K562 (cell line): Measurements from ENCODE around the gene SGPL1. TPM values are rescaled to one million over a fixed set of nuclear protein-coding genes. Genes with fewer than 3 reads are reported as not detected.

Experiments used
- ATAC-seq: fragments of 200-7000 bp; cut with Tn5 transposase; 3 replicates; pipeline ENCODE4 v1.9.1; 2020; ENCODE audit warnings: moderate library complexity
- BruUV-seq: library from RNA; stranded (reverse); fragments of 400-500 nt; replicated peaks from 2 replicates; lab custom pipeline; 2021; lab: Mats Ljungman, UMichigan
- CTCF ChIA-PET: fragments of 300-600 bp; formaldehyde crosslinking; extraction: SDS; loops from one replicate; lab custom pipeline; 2021; ENCODE audit warnings: low intra/inter-chr PET ratio; lab: Yijun Ruan, JAX
- POLR2A ChIA-PET: fragments of 300-600, 350-650 bp; sonication (Branson Sonifier 250); formaldehyde crosslinking; extraction: SDS; loops from one replicate; lab custom pipeline; 2021; ENCODE audit warnings: antibody characterized with exemption, inconsistent platforms; lab: Yijun Ruan, JAX
- DNase-seq, 4 experiments: peaks; one replicate each; pipeline versions ENCODE4 v3.0.0 to v3.0.0-alpha.2; 2011 to 2018; ENCODE audit warnings: low spot score in 3 of 4, mixed read lengths in 3 of 4; ENCODE audit errors: extremely low read depth in 1 of 4
- FAIRE-seq: peaks from 2 replicates; lab custom pipeline; 2011; peaks lifted over from hg19 to GRCh38; lab: Jason Lieb, UNC
- H2AFZ ChIP-seq: 2 replicates; pipeline ENCODE4 v1.6.0; 2011; ENCODE audit warnings: low read depth, low read length, control low read depth, inconsistent platforms
- H3K27ac ChIP-seq: fragments of 200-600 bp; 3 replicates; pipeline ENCODE4 v1.8.0; 2011; ENCODE audit warnings: low read depth, mild to moderate bottlenecking, control low read depth, inconsistent platforms, low read length, moderate library complexity, mixed read lengths; ENCODE audit errors: extremely low read depth
- H3K27me3 ChIP-seq, 2 experiments: fragments of 300-600 bp in 1 of 2; 2 replicates in 1 of 2; 3 replicates in 1 of 2; pipeline versions ENCODE4 v1.6.0 to v1.8.0; 2011; ENCODE audit warnings: inconsistent platforms in 2 of 2, low read length in 2 of 2, mild to moderate bottlenecking in 1 of 2, mixed read lengths in 1 of 2, moderate library complexity in 1 of 2; ENCODE audit not compliant: control insufficient read depth in 2 of 2, insufficient read depth in 2 of 2
- H3K36me3 ChIP-seq: fragments of 300-600 bp; 3 replicates; pipeline ENCODE4 v1.8.0; 2011; ENCODE audit warnings: mild to moderate bottlenecking, low read length, inconsistent platforms; ENCODE audit not compliant: control insufficient read depth, insufficient read depth
- H3K4me1 ChIP-seq, 2 experiments: fragments of 200-600 bp in 1 of 2; replicated peaks in 1 of 2; 2 replicates in 1 of 2; 3 replicates in 1 of 2; pipeline versions ENCODE4 v1.5.1 to v1.8.0; 2011; ENCODE audit warnings: inconsistent platforms in 2 of 2, low read length in 2 of 2, mild to moderate bottlenecking in 1 of 2, mixed read lengths in 1 of 2, moderate library complexity in 1 of 2; ENCODE audit not compliant: control insufficient read depth in 2 of 2, insufficient read depth in 2 of 2
- H3K4me2 ChIP-seq: 2 replicates; pipeline ENCODE4 v1.6.1; 2011; ENCODE audit warnings: low read length, control low read depth, inconsistent platforms, mixed read lengths; ENCODE audit not compliant: insufficient read depth
- H3K4me3 ChIP-seq: fragments of 200-600 bp; sonication (generic), shearing (Covaris generic); 2 replicates; pipeline ENCODE4 v1.5.1; 2016; ENCODE audit warnings: control low read depth, inconsistent platforms
- H3K79me2 ChIP-seq: fragments of 200-600 bp; 3 replicates; pipeline ENCODE4 v1.8.0; 2011; ENCODE audit warnings: low read length, inconsistent platforms; ENCODE audit not compliant: control insufficient read depth, insufficient read depth
- H3K9ac ChIP-seq, 2 experiments: 2 replicates each; pipeline versions ENCODE4 v1.6.0 to v1.6.1; 2011; ENCODE audit warnings: low read depth in 2 of 2, low read length in 2 of 2, control low read depth in 1 of 2, inconsistent platforms in 1 of 2, mild to moderate bottlenecking in 1 of 2, mixed read lengths in 1 of 2; ENCODE audit not compliant: insufficient read depth in 1 of 2
- H3K9me1 ChIP-seq: one replicate; pipeline ENCODE4 v1.6.0; 2011; ENCODE audit warnings: inconsistent platforms, mild to moderate bottlenecking, low read length, moderate library complexity; ENCODE audit not compliant: control insufficient read depth, insufficient read depth
- H3K9me3 ChIP-seq: replicated peaks from 2 replicates; pipeline ENCODE4 v1.5.1; 2011; ENCODE audit warnings: low read depth, low read length, inconsistent platforms; ENCODE audit not compliant: control insufficient read depth, insufficient read depth
- H4K20me1 ChIP-seq: replicated peaks from 2 replicates; pipeline ENCODE4 v1.6.1; 2011; ENCODE audit warnings: low read length, inconsistent platforms, mixed read lengths; ENCODE audit not compliant: control insufficient read depth, insufficient read depth
- RBM15 ChIP-seq: fragments of 200-400 bp; formaldehyde crosslinking; IDR thresholded peaks from 2 replicates; pipeline ENCODE4 v1.6.1; 2018; ENCODE audit warnings: mild to moderate bottlenecking, low read length, moderate library complexity; ENCODE audit not compliant: insufficient read depth
- TFE3 ChIP-seq: fragments of 450-650 bp; formaldehyde crosslinking; IDR thresholded peaks from 2 replicates; pipeline ENCODE4 v1.4.0; 2020; ENCODE audit warnings: mild to moderate bottlenecking, mixed read lengths
- WGBS: fragments of 100-300 bp; shearing (Covaris generic); methylation state at CpG from one replicate; pipeline ENCODE4 v1.1.6; 2016; ENCODE audit warnings: low coverage, mixed read lengths; ENCODE audit not compliant: insufficient coverage; ENCODE audit errors: missing lambda C conversion rate; 5-methylcytosine and 5-hydroxymethylcytosine counted together
- in situ Hi-C: fragments of 300-500 bp; cut with MboI; formaldehyde crosslinking; loops from 4 replicates; pipeline ENCODE4 v1.15.0; 2018; ENCODE audit warnings: inconsistent platforms, mixed read lengths
- intact Hi-C: fragments of 100-400 bp; cut with micrococcal nuclease; formaldehyde crosslinking; loops from 2 replicates; pipeline ENCODE4 v1.14.2; 2022
- polyA plus RNA-seq, 8 experiments: library from polyadenylated mRNA; depleted of rRNA in 4 of 8; stranded (reverse) in 5 of 8; unstranded in 3 of 8; fragments of >200 nt; fragmentation: Nextera tagmentation in 2 of 8; fragmentation: Illumina TruSeq in 1 of 8; extraction: Ambion mirVana in 2 of 8; extraction: Trizol in 1 of 8; gene quantifications; 2 replicates each; pipeline versions ENCODE4 v1.2.1 to v1.2.3, GENCODE V29; 2011 to 2014; ENCODE audit warnings: inconsistent platforms in 1 of 8, missing spikeins in 1 of 8
- total RNA-seq, 7 experiments: library from RNA; depleted of rRNA in 6 of 7; stranded (reverse); fragments of >200 nt in 6 of 7; fragmentation: Illumina TruSeq in 2 of 7; extraction: Trizol in 2 of 7; gene quantifications; 2 replicates each; pipeline versions ENCODE4 v1.2.1 to v1.2.3, GENCODE V29; 2011 to 2021; ENCODE audit warnings: low replicate concordance in 1 of 7

The SGPL1 gene
- total and polyA plus RNA-seq, 9 of the 15 experiments (the other 6 are each of a cell fraction or from before 2014, with no cell fraction given): 6.0 to 18.0 (median 8.7) TPM

DNA sequence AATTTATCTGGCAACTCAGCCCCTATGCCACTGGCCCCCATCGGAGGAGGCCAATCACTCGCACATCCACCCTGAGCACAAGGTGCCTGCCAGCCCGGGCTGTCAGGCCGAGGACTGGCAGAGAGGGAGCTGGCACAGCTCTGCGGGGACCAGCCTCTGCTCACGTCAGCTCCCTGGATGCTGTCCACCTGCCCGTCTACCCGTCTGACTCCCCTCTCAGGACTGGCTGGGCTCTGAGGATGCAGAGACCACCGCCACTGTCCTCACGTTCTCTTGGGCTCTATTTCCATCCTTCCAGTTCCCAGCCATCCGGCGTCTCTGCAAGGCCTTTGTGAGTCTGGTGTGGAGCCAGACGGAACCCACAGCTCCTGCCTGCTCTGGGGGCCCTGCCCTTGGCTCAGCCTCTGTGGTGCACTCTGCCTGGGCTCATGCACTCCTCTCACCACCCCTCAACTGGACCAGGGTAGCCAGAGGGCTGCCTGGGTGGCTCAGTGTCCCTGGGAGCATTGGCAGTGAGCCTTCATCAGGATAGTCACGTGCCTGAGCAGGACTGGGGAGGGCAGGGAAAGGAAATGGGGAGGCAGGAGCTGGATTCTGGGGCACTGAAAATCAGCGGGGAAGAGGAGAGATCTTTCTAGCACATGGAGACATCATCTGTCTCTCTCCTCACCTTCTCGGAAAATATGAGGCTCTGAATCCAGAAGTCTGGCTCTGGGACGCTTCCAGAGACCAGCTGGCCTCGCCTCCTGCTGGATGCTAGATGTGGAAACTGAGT, 110.7 kb downstream of the SGPL1 start:
- Histone ChIP-seq H3K4me1 (peaks cover 0 to 9% of the 10 kb centered on the region in 2 experiments; a peak in 2 of 5 replicates), H3K9ac (no peak overlapping the region), H3K9me1 (no peaks in the 10 kb centered on the region), H3K4me2 (no peak overlapping the region), H3K27me3 (peaks cover 26 to 81% of the 10 kb centered on the region in 2 experiments)
- BruUV-seq: no TSS peak
- ATAC-seq: no peak
- no peak for TF ChIP-seq RBM15
- TF ChIP-seq TFE3 (CRISPR knock-in tag): 0 out of 2 replicates have a peak, but pooled peaks have one; percentile 6
- TF ChIP-seq, all 486 proteins: peak for 1
- intact Hi-C loops: loop anchor here (5.0 kb wide), 1 partner anchor 356 kb away; no protein-coding TSS in a partner anchor
- H2AFZ ChIP-seq: no peak overlapping the region
- no peaks in the 10 kb centered on the region for H3K36me3 ChIP-seq
- no peak for FAIRE-seq
- H3K27ac ChIP-seq: no peak overlapping the region
- CTCF ChIA-PET: interaction anchor here (1.4 to 2.4 kb wide), 3 partner anchors 283 to 360 kb away, joined by 4 to 15 read pairs (median 10); no protein-coding TSS in a partner anchor
- H3K79me2 ChIP-seq: no peaks in the 10 kb centered on the region
- no peak for DNase-seq
- H4K20me1 ChIP-seq: peaks cover 18% of the 10 kb centered on the region
- no peak overlapping the region for H3K4me3 ChIP-seq
- in situ Hi-C loops: no loop called here
- POLR2A ChIA-PET: no interaction called here
- H3K9me3 ChIP-seq: no peaks in the 10 kb centered on the region
- 5% methylated on average over 18 of the region's 18 CpGs for WGBS
